Activated T-cell treated with anti-CD3 and anti-CD28 coated beads, Interleukin-2, amount 50 U/mL, for 72 hours (primary cell): Measurements from ENCODE around the gene NCAM2. TPM values are rescaled to one million over a fixed set of nuclear protein-coding genes. Genes with fewer than 3 reads are reported as not detected.
"Not testable (repeated sequence)": the region's sequence is repeated elsewhere in the genome, so short reads cannot be mapped to it uniquely, and the experiment has no call there.

Source experiments
- ATAC-seq, 2 donors: fragments of 150-1000 bp; cut with Tn5 transposase; replicated peaks in 1 of 2; 2 replicates each; pipeline ENCODE4 v1.10.0; 2021; ENCODE audit warnings: moderate library complexity in 2 of 2, mild to moderate bottlenecking in 1 of 2
- DNase-seq, 2 donors: peaks; one replicate each; pipeline ENCODE4 v3.0.0; 2021 to 2022; ENCODE audit warnings: mixed read lengths in 1 of 2
- H3K27ac Mint-ChIP-seq: one replicate; pipeline ENCODE4 v1.8.0; 2022; ENCODE audit warnings: mild to moderate bottlenecking, moderate library complexity, mixed read lengths
- H3K27me3 Mint-ChIP-seq: one replicate; pipeline ENCODE4 v1.8.0; 2022; ENCODE audit warnings: low read depth, mixed read lengths
- H3K36me3 Mint-ChIP-seq, 2 donors: one replicate each; pipeline ENCODE4 v1.8.0; 2022; ENCODE audit warnings: mixed read lengths in 2 of 2, mild to moderate bottlenecking in 1 of 2; ENCODE audit not compliant: insufficient read depth in 2 of 2
- H3K4me1 Mint-ChIP-seq: one replicate; pipeline ENCODE4 v1.8.0; 2022; ENCODE audit warnings: low read depth, mixed read lengths
- H3K4me3 Mint-ChIP-seq, 2 donors: one replicate each; pipeline ENCODE4 v1.8.0; 2022; ENCODE audit warnings: mild to moderate bottlenecking in 2 of 2, mixed read lengths in 2 of 2, moderate library complexity in 2 of 2
- H3K9me3 Mint-ChIP-seq, 2 donors: one replicate each; pipeline ENCODE4 v1.8.0; 2022; ENCODE audit warnings: mixed read lengths in 2 of 2
- total RNA-seq, 2 donors: library from RNA; stranded (reverse); gene quantifications; one replicate each; pipeline ENCODE4 v1.2.3, GENCODE V29; 2022

The NCAM2 gene
- total RNA-seq, 2 donors from 2014 or later = not detected

- no peaks in the 10 kb centered on the region for H3K4me1 Mint-ChIP-seq
- no peaks in the 10 kb centered on the region for H3K27me3 Mint-ChIP-seq
- H3K27ac Mint-ChIP-seq = no peak overlapping the region
- no peak overlapping the region for H3K4me3 Mint-ChIP-seq
- DNase-seq = no peak
- no peaks in the 10 kb centered on the region for H3K36me3 Mint-ChIP-seq
- H3K9me3 Mint-ChIP-seq = no peaks in the 10 kb centered on the region
- ATAC-seq = no peak
Measured at GRCh38 chr21:21147374-21147745, 149.2 kb downstream of the NCAM2 start.

- no peaks in the 10 kb centered on the region for H3K4me1 Mint-ChIP-seq
- DNase-seq (no peak), ATAC-seq (no peak)
- H3K9me3 Mint-ChIP-seq = no peaks in the 10 kb centered on the region
- no peak overlapping the region for H3K4me3 Mint-ChIP-seq
- no peaks in the 10 kb centered on the region for H3K27me3 Mint-ChIP-seq
- no peak overlapping the region for H3K27ac Mint-ChIP-seq
- no peaks in the 10 kb centered on the region for H3K36me3 Mint-ChIP-seq
Measured at GRCh38 chr21:21148009-21148408, 149.8 kb downstream of the NCAM2 start.

DNA sequence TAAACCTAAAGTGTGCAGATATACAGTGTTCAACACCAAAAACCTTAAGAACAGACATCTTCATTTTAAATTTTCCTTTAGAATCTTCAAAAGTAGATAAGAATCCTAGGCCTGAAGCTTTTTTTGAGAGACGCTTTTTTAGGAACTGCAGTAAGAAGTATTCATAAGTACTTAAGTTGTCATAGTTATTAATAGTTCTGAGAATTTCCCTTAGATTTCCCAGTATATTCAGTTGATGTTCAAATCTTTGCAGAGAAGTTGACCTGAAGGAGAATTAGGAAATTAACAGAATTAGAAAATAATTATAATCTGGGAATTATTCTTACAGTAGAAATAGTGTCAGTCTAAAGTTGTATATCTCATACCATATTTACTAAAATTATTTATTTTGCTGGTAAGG, 150.3 kb downstream of the NCAM2 start:
- Mint-ChIP-seq H3K27me3 (no peaks in the 10 kb centered on the region), H3K4me3 (no peak overlapping the region), H3K36me3 (no peaks in the 10 kb centered on the region), H3K4me1 (no peaks in the 10 kb centered on the region), H3K27ac (no peak overlapping the region), H3K9me3 (no peaks in the 10 kb centered on the region)
- no peak for ATAC-seq
- no peak for DNase-seq

- H3K4me1 Mint-ChIP-seq, ATAC-seq, H3K27me3 Mint-ChIP-seq: not testable (repeated sequence)
Measured at GRCh38 chr21:21149445-21149844, 151.2 kb downstream of the NCAM2 start.

DNA sequence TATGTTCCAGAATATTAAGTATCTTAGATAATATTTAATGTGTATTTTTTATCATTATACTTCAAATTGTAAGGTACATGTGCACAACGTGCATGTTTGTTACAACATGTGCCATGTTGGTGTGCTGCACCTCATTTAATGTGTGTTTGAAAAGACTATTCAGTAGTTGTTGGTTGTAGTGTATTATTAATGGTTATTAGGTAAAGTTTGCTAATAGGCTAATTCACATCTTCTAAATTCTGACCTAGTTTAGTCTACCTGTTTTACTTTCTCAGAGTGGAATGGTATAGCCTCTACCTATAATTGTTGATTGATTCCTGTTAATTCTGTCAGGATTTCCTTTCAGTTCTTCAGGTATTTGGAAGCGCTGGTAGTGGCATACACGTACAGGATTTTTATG, 153.0 kb downstream of the NCAM2 start:
- Mint-ChIP-seq H3K36me3 (no peaks in the 10 kb centered on the region), H3K4me1 (no peaks in the 10 kb centered on the region), H3K9me3 (no peaks in the 10 kb centered on the region), H3K4me3 (no peak overlapping the region), H3K27me3 (no peaks in the 10 kb centered on the region), H3K27ac (no peak overlapping the region)
- ATAC-seq (no peak), DNase-seq (no peak)

More at GRCh38 chr21:21149445-21149844, 151.2 kb downstream of the NCAM2 start:
- not testable (repeated sequence) for H3K36me3 Mint-ChIP-seq, H3K4me3 Mint-ChIP-seq, DNase-seq, H3K27ac Mint-ChIP-seq, H3K9me3 Mint-ChIP-seq

GRCh38 chr21:21156397-21156796, 158.2 kb downstream of the NCAM2 start:
- DNase-seq (no peak), ATAC-seq (no peak)
- H3K4me1 Mint-ChIP-seq = no peaks in the 10 kb centered on the region
- no peaks in the 10 kb centered on the region for H3K27me3 Mint-ChIP-seq
- no peaks in the 10 kb centered on the region for H3K36me3 Mint-ChIP-seq
- H3K9me3 Mint-ChIP-seq = no peaks in the 10 kb centered on the region
- H3K4me3 Mint-ChIP-seq = no peak overlapping the region
- no peak overlapping the region for H3K27ac Mint-ChIP-seq

GRCh38 chr21:21156957-21157356, 158.7 kb downstream of the NCAM2 start:
- Mint-ChIP-seq H3K4me3 (no peak overlapping the region), H3K27ac (no peak overlapping the region)

DNA sequence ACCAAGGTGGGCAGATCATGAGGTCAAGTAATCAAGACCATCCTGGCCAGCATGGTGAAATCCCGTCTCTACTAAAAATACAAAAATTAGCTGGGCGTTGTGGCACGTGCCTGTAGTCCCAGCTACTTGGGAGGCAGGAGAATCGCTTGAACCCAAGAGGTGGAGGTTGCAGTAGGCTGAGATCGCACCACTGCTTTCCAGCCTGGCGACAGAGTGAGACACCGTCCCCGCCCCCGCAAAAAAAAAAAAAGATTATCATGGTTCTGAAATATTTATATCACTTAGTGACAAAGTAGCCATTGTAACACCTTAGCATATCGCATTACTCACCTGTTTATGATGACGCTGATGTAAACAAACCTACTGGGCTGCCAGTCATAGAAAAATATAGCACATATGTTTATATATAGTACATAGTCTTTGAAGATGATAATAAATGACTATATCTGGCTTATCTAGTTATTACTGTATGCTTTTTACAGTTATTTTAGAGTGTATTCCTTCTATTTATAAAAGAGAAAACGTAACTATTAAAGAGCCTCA, 160.2 kb downstream of the NCAM2 start:
- H3K27ac Mint-ChIP-seq = no peak overlapping the region
- no peaks in the 10 kb centered on the region for H3K27me3 Mint-ChIP-seq
- DNase-seq (no peak), ATAC-seq (no peak)
- H3K9me3 Mint-ChIP-seq = no peaks in the 10 kb centered on the region
- no peak overlapping the region for H3K4me3 Mint-ChIP-seq
- H3K4me1 Mint-ChIP-seq = no peaks in the 10 kb centered on the region
- H3K36me3 Mint-ChIP-seq = no peaks in the 10 kb centered on the region

More at GRCh38 chr21:21156957-21157356, 158.7 kb downstream of the NCAM2 start:
- DNase-seq (no peak), ATAC-seq (no peak)
- Mint-ChIP-seq H3K9me3 (no peaks in the 10 kb centered on the region), H3K4me1 (no peaks in the 10 kb centered on the region), H3K36me3 (no peaks in the 10 kb centered on the region), H3K27me3 (no peaks in the 10 kb centered on the region)

DNA sequence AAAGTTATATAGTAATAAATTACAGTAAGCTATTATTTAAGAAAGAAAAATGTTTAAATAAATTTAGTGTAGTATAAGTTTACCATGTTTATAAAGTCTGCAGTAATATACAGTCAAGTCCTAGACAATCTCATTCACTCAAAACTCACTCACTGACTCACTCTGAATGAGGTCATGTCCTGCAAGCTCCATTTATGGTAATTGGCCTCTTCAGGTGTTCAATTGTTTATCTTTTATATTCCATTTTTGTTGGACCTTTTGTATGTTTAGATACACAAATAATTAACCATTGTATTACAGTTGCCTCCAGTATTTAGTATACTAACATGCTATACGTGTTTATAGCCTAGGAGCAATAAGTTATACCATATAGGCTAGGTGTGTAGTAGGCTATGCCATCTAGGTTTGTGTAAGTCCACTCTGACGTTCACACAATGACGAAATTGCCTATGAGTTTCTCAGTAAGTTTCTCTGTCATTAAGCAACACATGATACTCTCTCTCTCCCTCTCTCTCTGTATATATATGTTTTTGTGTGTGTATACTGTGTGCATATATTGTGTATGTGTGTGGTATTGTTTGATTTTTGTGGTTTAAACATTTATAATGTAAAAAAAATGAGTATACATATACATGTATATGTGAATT, 161.2 kb downstream of the NCAM2 start:
- DNase-seq (no peak), ATAC-seq (no peak)
- Mint-ChIP-seq H3K4me3 (no peak overlapping the region), H3K27me3 (no peaks in the 10 kb centered on the region), H3K9me3 (no peaks in the 10 kb centered on the region), H3K27ac (no peak overlapping the region), H3K36me3 (no peaks in the 10 kb centered on the region), H3K4me1 (no peaks in the 10 kb centered on the region)

- no peaks in the 10 kb centered on the region for H3K9me3 Mint-ChIP-seq
- no peak for DNase-seq
- no peaks in the 10 kb centered on the region for H3K4me1 Mint-ChIP-seq
- H3K27ac Mint-ChIP-seq = no peak overlapping the region
- H3K27me3 Mint-ChIP-seq = no peaks in the 10 kb centered on the region
- H3K36me3 Mint-ChIP-seq = no peaks in the 10 kb centered on the region
- H3K4me3 Mint-ChIP-seq = no peak overlapping the region
- no peak for ATAC-seq
Measured at GRCh38 chr21:21162786-21163185, 164.6 kb downstream of the NCAM2 start.

GRCh38 chr21:21163904-21164303, 165.7 kb downstream of the NCAM2 start:
- H3K36me3 Mint-ChIP-seq = no peaks in the 10 kb centered on the region
- no peak overlapping the region for H3K27ac Mint-ChIP-seq
- peak in 1 of 2 donors; percentile 42 for ATAC-seq
- H3K9me3 Mint-ChIP-seq = no peaks in the 10 kb centered on the region
- no peak overlapping the region for H3K4me3 Mint-ChIP-seq
- H3K27me3 Mint-ChIP-seq = no peaks in the 10 kb centered on the region
- H3K4me1 Mint-ChIP-seq = no peaks in the 10 kb centered on the region
- DNase-seq = peak; percentile 19 to 20

DNA sequence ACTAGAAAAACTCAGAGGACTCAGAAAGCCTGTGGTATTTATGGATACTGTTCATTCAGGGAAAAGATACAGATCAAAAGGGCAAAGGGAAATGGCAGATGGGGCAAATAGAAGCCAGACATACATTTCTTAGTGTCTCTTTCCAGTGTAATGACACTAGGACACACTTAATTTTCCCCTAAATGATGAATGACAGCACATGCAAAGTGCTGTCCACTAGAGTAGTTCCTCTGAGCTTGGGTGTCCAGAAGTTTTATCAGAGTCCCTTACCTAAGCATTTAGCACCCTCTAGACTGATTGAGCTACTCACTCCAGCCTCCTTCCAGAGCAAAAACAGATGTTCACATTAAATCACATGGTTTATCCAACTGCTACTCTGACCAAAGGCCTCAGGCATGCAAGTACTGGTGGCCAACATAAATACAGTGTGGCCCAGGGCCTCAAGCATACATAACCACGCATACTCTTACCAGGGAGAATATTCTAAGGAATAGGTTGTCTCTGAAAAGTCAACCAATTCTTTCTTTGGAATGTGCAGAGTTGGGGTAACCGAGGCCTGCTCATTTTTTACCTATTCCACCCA, 166.9 kb downstream of the NCAM2 start:
- no peak for DNase-seq
- H3K4me1 Mint-ChIP-seq = no peaks in the 10 kb centered on the region
- H3K36me3 Mint-ChIP-seq = no peaks in the 10 kb centered on the region
- no peaks in the 10 kb centered on the region for H3K27me3 Mint-ChIP-seq
- no peak overlapping the region for H3K4me3 Mint-ChIP-seq
- no peak for ATAC-seq
- no peaks in the 10 kb centered on the region for H3K9me3 Mint-ChIP-seq
- no peak overlapping the region for H3K27ac Mint-ChIP-seq

- Mint-ChIP-seq H3K27me3 (no peaks in the 10 kb centered on the region), H3K27ac (no peak overlapping the region), H3K4me1 (no peaks in the 10 kb centered on the region), H3K36me3 (no peaks in the 10 kb centered on the region), H3K4me3 (no peak overlapping the region), H3K9me3 (no peaks in the 10 kb centered on the region)
- ATAC-seq = no peak
- no peak for DNase-seq
Measured at GRCh38 chr21:21174676-21175075, 176.5 kb downstream of the NCAM2 start.

DNA sequence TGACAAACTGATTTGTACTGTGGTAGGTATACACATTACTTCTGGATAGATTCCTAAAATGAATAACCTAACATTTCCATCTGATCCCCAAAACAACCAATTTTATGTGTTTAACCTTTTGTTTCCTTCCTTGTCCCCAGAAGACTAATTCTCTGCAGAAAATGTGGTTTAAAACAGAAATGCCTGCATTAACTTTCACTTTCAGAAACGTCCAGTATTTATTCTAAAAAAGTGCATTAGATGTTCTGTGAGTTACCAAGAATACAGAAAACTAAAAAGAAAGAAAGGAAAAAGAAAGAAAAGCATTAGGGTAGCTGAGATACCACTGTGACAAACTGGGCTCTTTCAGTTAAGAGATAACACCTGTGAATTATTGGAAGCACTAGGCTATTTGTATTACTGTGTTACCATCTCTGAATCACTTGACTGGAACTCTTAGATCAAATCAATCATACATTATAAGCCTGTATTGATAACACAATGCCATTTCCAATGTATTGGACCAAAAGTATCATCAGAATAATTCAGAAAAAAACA, 177.7 kb downstream of the NCAM2 start:
- Mint-ChIP-seq H3K27me3 (no peaks in the 10 kb centered on the region), H3K4me1 (no peaks in the 10 kb centered on the region), H3K27ac (no peak overlapping the region), H3K36me3 (no peaks in the 10 kb centered on the region), H3K4me3 (no peak overlapping the region), H3K9me3 (no peaks in the 10 kb centered on the region)
- DNase-seq = no peak
- no peak for ATAC-seq
